HepG2 (cell line): ENCODE results near the gene EFNA2. TPM values are rescaled to one million over a fixed set of nuclear protein-coding genes. Genes with fewer than 3 reads are reported as not detected.

ENCODE experiments used
- ETV6 ChIP-seq: sonication (generic); formaldehyde crosslinking; conservative IDR thresholded peaks from 2 replicates; pipeline ENCODE4 v1.4.0; 2020; ENCODE audit warnings: missing genetic modification reagents
- HMG20A ChIP-seq: IDR thresholded peaks from 2 replicates; pipeline ENCODE4 v1.6.1; 2016; ENCODE audit warnings: borderline replicate concordance
- KAT2B ChIP-seq: fragments of 150-350 bp; IDR thresholded peaks from 2 replicates; pipeline ENCODE4 v1.6.1; 2014; ENCODE audit warnings: low read depth, low read length, borderline replicate concordance
- KDM2A ChIP-seq: sonication (generic); formaldehyde crosslinking; IDR thresholded peaks from 2 replicates; pipeline ENCODE4 v1.4.0; 2020; ENCODE audit warnings: low read depth, missing genetic modification reagents, borderline replicate concordance
- MTF1 ChIP-seq: sonication (generic); formaldehyde crosslinking; IDR thresholded peaks from 2 replicates; pipeline ENCODE4 v1.5.0; 2020; ENCODE audit warnings: missing genetic modification reagents
- MXD3 ChIP-seq: IDR thresholded peaks from 2 replicates; pipeline ENCODE4 v1.6.1; 2016; ENCODE audit warnings: mild to moderate bottlenecking, missing biosample characterization, missing genetic modification reagents
- PRDM15 ChIP-seq: sonication (generic); formaldehyde crosslinking; IDR thresholded peaks from 2 replicates; pipeline ENCODE4 v1.4.0; 2020; ENCODE audit warnings: missing genetic modification reagents
- REST ChIP-seq, 2 experiments: IDR thresholded peaks; 2 replicates each; pipeline ENCODE4 v1.6.1; 2011 to 2012; ENCODE audit warnings: low read length in 2 of 2, borderline replicate concordance in 1 of 2, low read depth in 1 of 2, mild to moderate bottlenecking in 1 of 2, moderate library complexity in 1 of 2
- SP2 ChIP-seq: sonication (generic); formaldehyde crosslinking; IDR thresholded peaks from 2 replicates; pipeline ENCODE4 v1.5.1; 2020; ENCODE audit warnings: mild to moderate bottlenecking, missing genetic modification reagents
- SRSF9 ChIP-seq: fragments of 200-400 bp; formaldehyde crosslinking; IDR thresholded peaks from 2 replicates; pipeline ENCODE4 v1.6.1; 2018; ENCODE audit warnings: borderline replicate concordance, mild to moderate bottlenecking, low read depth, low read length; ENCODE audit not compliant: insufficient read depth, poor library complexity, severe bottlenecking
- TMF1 ChIP-seq: sonication (generic); formaldehyde crosslinking; IDR thresholded peaks from 2 replicates; pipeline ENCODE4 v1.8.1; 2022; ENCODE audit warnings: low read depth, missing genetic modification reagents
- ZNF563 ChIP-seq: sonication (generic); formaldehyde crosslinking; IDR thresholded peaks from 2 replicates; pipeline ENCODE4 v1.8.0; 2022; ENCODE audit warnings: mild to moderate bottlenecking, moderate library complexity, missing genetic modification reagents
- ZNF780A ChIP-seq: sonication (generic); formaldehyde crosslinking; IDR thresholded peaks from 2 replicates; pipeline ENCODE4 v1.8.0; 2022; ENCODE audit warnings: mild to moderate bottlenecking, missing genetic modification reagents, moderate library complexity
- ZNF800 ChIP-seq: sonication (generic); formaldehyde crosslinking; IDR thresholded peaks from 2 replicates; pipeline ENCODE4 v1.4.0; 2020; ENCODE audit warnings: missing genetic modification reagents
- ZXDC ChIP-seq: sonication (generic); formaldehyde crosslinking; IDR thresholded peaks from 2 replicates; pipeline ENCODE4 v1.5.0; 2020; ENCODE audit warnings: mild to moderate bottlenecking, missing genetic modification reagents
- polyA plus RNA-seq, 8 experiments: library from polyadenylated mRNA; depleted of rRNA in 3 of 8; stranded (reverse) in 7 of 8; unstranded in 1 of 8; fragments of >200 nt; fragmentation: Illumina TruSeq in 4 of 8; extraction: Trizol in 4 of 8; gene quantifications; 2 replicates each; pipeline versions ENCODE4 v1.2.1 to v1.2.3, GENCODE V29; 2011 to 2016; ENCODE audit warnings: low read depth in 4 of 8, missing spikeins in 1 of 8, mixed read lengths in 1 of 8; ENCODE audit not compliant: insufficient read depth in 1 of 8
- total RNA-seq, 5 experiments: library from RNA; depleted of rRNA; stranded (reverse); fragments of >200 nt; fragmentation: Illumina TruSeq; extraction: Trizol; gene quantifications; 2 replicates each; pipeline ENCODE4 v1.2.3, GENCODE V29; 2016; ENCODE audit warnings: low read depth in 1 of 5

Gene EFNA2
- total and polyA plus RNA-seq, 2 of the 13 experiments (the other 11 are each of a cell fraction or from before 2014, with no cell fraction given) = 6.0 to 9.9 TPM

GRCh38 chr19:1249298-1249989, 36.2 kb upstream of the EFNA2 start (continued):
- TF ChIP-seq PRDM15 (CRISPR knock-in tag) (peak; percentile 58; the same call in 1 of the 2 replicates), ZNF563 (CRISPR knock-in tag) (peak; percentile 54; the same call in 1 of the 2 replicates), TMF1 (peak; percentile 60; the same call in 1 of the 2 replicates), ZNF780A (CRISPR knock-in tag) (no peak), SRSF9 (no peak), MTF1 (CRISPR knock-in tag) (peak; percentile 53; the same call in 1 of the 2 replicates), REST (IDR thresholded peaks at IDR 0.05; ENCODE audit: borderline replicate concordance in 1 of 2, low read depth in 1 of 2, low read length in 2 of 2) (peak in 1 of 2 experiments; percentile 41; a peak in 1 of 4 replicates), ETV6 (CRISPR knock-in tag) (0 out of 2 replicates have a peak, but pooled peaks have one; percentile 24), KDM2A (CRISPR knock-in tag) (0 out of 2 replicates have a peak, but pooled peaks have one; percentile 10), HMG20A (no peak), KAT2B (no peak), MXD3 (CRISPR knock-in tag) (peak; percentile 39; the same call in 1 of the 2 replicates), SP2 (CRISPR knock-in tag) (no peak), ZNF800 (CRISPR knock-in tag) (no peak), ZXDC (CRISPR knock-in tag) (0 out of 2 replicates have a peak, but pooled peaks have one; percentile 42)
